ENCODE results near the gene ZG16B.
A peak's percentile ranks its signal among the peaks of the same experiment; 100 is the strongest.

Gene ZG16B

DNA sequence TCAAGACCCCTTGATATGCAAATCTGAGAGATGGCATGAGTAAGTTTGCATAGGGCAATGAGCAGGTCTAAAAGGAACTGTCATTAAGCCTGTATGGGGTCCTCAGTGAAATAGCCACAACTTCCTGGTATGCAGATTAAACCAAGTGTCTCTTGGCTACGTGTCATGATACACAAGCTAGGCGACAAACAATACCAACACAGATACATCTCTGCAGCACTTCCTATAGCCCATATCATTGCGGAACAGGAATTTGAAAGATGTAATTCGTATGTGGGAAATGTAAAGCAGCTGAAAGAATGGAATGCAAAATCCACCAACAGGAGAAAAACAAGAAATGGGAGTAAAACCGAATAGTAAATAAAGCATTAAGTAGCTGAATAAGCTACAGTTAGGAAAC, 15.0 kb downstream of the ZG16B start:
- Histone ChIP-seq H2AK5ac (ENCODE audit: low read length) (no peak overlapping the region), H3K4me1 (ENCODE audit: control insufficient read depth in 1 of 2, insufficient read depth in 2 of 2, low read length in 2 of 2) (no peaks in the 10 kb centered on the region), H3K4me3 (ENCODE audit: low read depth, low read length) (no peak overlapping the region)

GRCh38 chr16:2846511-2847310, 16.6 kb downstream of the ZG16B start:
- H3K36me3 ChIP-seq (ENCODE audit: control insufficient read depth in 1 of 2, insufficient read depth in 2 of 2, low read length in 2 of 2) = no peaks in the 10 kb centered on the region
- no peak overlapping the region for H3K23ac ChIP-seq (ENCODE audit: low read length)
- no peak overlapping the region for H2BK5ac ChIP-seq (ENCODE audit: low read depth, low read length, poor library complexity)
- H4K91ac ChIP-seq (ENCODE audit: low read depth, low read length) = no peak overlapping the region
- H2BK120ac ChIP-seq (ENCODE audit: insufficient read depth, low read length, poor library complexity) = no peak overlapping the region
- peaks cover 1% of the 10 kb centered on the region for H3K9me3 ChIP-seq (ENCODE audit: insufficient read depth, low read depth, low read length)
- H3K4me1 ChIP-seq (ENCODE audit: control insufficient read depth in 1 of 2, insufficient read depth in 2 of 2, low read length in 2 of 2) = no peaks in the 10 kb centered on the region
- H3K4ac ChIP-seq (ENCODE audit: low read depth, low read length) = no peak overlapping the region
- no peaks in the 10 kb centered on the region for H3K79me1 ChIP-seq (ENCODE audit: low read length)
- H3K14ac ChIP-seq (ENCODE audit: low read length) = no peak overlapping the region
- no peak overlapping the region for H2AFZ ChIP-seq (ENCODE audit: insufficient read depth, low read length, poor library complexity)
- WGBS (ENCODE audit: extremely low coverage, insufficient coverage, insufficient read length) = no CpG with 5 or more reads among the region's 3 CpGs
- no peak overlapping the region for H2AK5ac ChIP-seq (ENCODE audit: low read length)
- H3K18ac ChIP-seq (ENCODE audit: low read length) = no peak overlapping the region
- no peak overlapping the region for H2BK12ac ChIP-seq (ENCODE audit: low read length)
- DNase-seq = peak; percentile 80 to 92
- H4K12ac ChIP-seq (ENCODE audit: low read depth, low read length) = no peak overlapping the region
- H3K4me2 ChIP-seq (ENCODE audit: low read length) = no peak overlapping the region
- H3K9ac ChIP-seq (ENCODE audit: low read length) = no peak overlapping the region
- H4K8ac ChIP-seq (ENCODE audit: low read depth, low read length) = no peak overlapping the region
- no peaks in the 10 kb centered on the region for H3K79me2 ChIP-seq (ENCODE audit: control insufficient read depth, insufficient read depth, low read length, poor library complexity)
- no peak overlapping the region for H3K27ac ChIP-seq (ENCODE audit: low read depth, low read length)
- H3K4me3 ChIP-seq (ENCODE audit: low read depth, low read length) = no peak overlapping the region
- no peaks in the 10 kb centered on the region for H3K27me3 ChIP-seq (ENCODE audit: insufficient read depth, low read length)

More for the DNA sequence above, 15.0 kb downstream of the ZG16B start:
- Histone ChIP-seq H3K18ac (ENCODE audit: low read length) (no peak overlapping the region), H3K14ac (ENCODE audit: low read length) (no peak overlapping the region), H3K27me3 (ENCODE audit: insufficient read depth, low read length) (no peaks in the 10 kb centered on the region), H3K79me1 (ENCODE audit: low read length) (no peaks in the 10 kb centered on the region), H3K36me3 (ENCODE audit: control insufficient read depth in 1 of 2, insufficient read depth in 2 of 2, low read length in 2 of 2) (no peaks in the 10 kb centered on the region), H3K9me3 (ENCODE audit: insufficient read depth, low read depth, low read length) (peaks cover 1% of the 10 kb centered on the region), H3K79me2 (ENCODE audit: control insufficient read depth, insufficient read depth, low read length, poor library complexity) (no peaks in the 10 kb centered on the region), H3K4me2 (ENCODE audit: low read length) (no peak overlapping the region), H2BK12ac (ENCODE audit: low read length) (no peak overlapping the region), H3K27ac (ENCODE audit: low read depth, low read length) (no peak overlapping the region), H2AFZ (ENCODE audit: insufficient read depth, low read length, poor library complexity) (no peak overlapping the region), H2BK5ac (ENCODE audit: low read depth, low read length, poor library complexity) (no peak overlapping the region), H3K9ac (ENCODE audit: low read length) (no peak overlapping the region), H2BK120ac (ENCODE audit: insufficient read depth, low read length, poor library complexity) (no peak overlapping the region), H4K8ac (ENCODE audit: low read depth, low read length) (no peak overlapping the region), H3K23ac (ENCODE audit: low read length) (no peak overlapping the region), H4K91ac (ENCODE audit: low read depth, low read length) (no peak overlapping the region), H3K4ac (ENCODE audit: low read depth, low read length) (no peak overlapping the region), H4K12ac (ENCODE audit: low read depth, low read length) (no peak overlapping the region)
- peak; percentile 63 to 89 for DNase-seq
- no CpG with 5 or more reads among the region's 5 CpGs for WGBS (ENCODE audit: extremely low coverage, insufficient coverage, insufficient read length)

DNA sequence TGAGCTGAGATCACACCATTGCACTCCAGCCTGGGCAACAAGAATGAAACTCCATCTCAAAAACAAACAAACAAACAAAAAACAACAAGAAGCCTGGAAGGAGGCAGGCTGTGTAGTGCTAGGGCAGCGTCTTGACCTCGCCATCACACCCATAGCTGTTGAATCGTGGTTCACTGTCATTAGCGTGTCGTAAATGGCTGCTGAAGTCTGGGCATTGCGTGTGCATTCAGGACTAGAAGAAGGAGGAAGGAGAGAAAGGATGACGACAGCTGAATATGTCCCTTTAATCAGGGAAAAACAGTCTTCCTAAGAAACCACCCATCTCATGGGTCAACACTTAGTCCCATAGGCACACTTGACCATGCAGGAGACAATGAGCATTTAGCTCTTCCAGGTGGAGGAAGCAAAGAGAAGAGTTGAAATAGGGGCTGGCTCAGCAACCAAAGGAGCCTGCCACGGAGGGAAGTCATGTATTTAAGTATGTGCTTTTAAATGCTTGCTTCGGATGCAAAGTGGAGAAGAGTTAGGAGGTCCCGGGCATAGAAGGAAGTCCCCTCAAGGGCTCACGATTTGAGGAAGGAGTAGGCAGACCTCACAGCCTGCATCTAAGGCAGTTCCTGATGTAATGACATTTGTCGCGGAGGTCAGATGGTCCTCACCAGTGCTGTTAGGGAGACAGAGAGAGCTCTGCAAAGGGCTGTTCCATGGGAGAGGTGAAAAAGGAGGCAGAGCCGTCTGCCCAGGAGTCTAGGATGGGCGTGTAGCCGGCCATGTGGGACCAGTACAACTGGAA, 19.0 kb downstream of the ZG16B start:
- H3K14ac ChIP-seq (ENCODE audit: low read length) = no peak overlapping the region
- H3K4ac ChIP-seq (ENCODE audit: low read depth, low read length) = no peak overlapping the region
- no peaks in the 10 kb centered on the region for H3K27me3 ChIP-seq (ENCODE audit: insufficient read depth, low read length)
- no peak for DNase-seq
- no peak overlapping the region for H4K12ac ChIP-seq (ENCODE audit: low read depth, low read length)
- no peak overlapping the region for H2BK12ac ChIP-seq (ENCODE audit: low read length)
- no peak overlapping the region for H2AFZ ChIP-seq (ENCODE audit: insufficient read depth, low read length, poor library complexity)
- H2BK5ac ChIP-seq (ENCODE audit: low read depth, low read length, poor library complexity) = no peak overlapping the region
- no peak overlapping the region for H3K27ac ChIP-seq (ENCODE audit: low read depth, low read length)
- H3K4me2 ChIP-seq (ENCODE audit: low read length) = no peak overlapping the region
- H3K79me2 ChIP-seq (ENCODE audit: control insufficient read depth, insufficient read depth, low read length, poor library complexity) = no peaks in the 10 kb centered on the region
- no peak overlapping the region for H3K4me3 ChIP-seq (ENCODE audit: low read depth, low read length)
- no peaks in the 10 kb centered on the region for H3K79me1 ChIP-seq (ENCODE audit: low read length)
- H3K9ac ChIP-seq (ENCODE audit: low read length) = no peak overlapping the region
- no peak overlapping the region for H2BK120ac ChIP-seq (ENCODE audit: insufficient read depth, low read length, poor library complexity)
- H2AK5ac ChIP-seq (ENCODE audit: low read length) = no peak overlapping the region
- no CpG with 5 or more reads among the region's 16 CpGs for WGBS (ENCODE audit: extremely low coverage, insufficient coverage, insufficient read length)
- H3K36me3 ChIP-seq (ENCODE audit: control insufficient read depth in 1 of 2, insufficient read depth in 2 of 2, low read length in 2 of 2) = peaks cover 0 to 2% of the 10 kb centered on the region in 2 experiments
- no peak overlapping the region for H3K18ac ChIP-seq (ENCODE audit: low read length)
- H4K91ac ChIP-seq (ENCODE audit: low read depth, low read length) = no peak overlapping the region
- no peak overlapping the region for H4K8ac ChIP-seq (ENCODE audit: low read depth, low read length)
- H3K23ac ChIP-seq (ENCODE audit: low read length) = no peak overlapping the region
- no peaks in the 10 kb centered on the region for H3K9me3 ChIP-seq (ENCODE audit: insufficient read depth, low read depth, low read length)
- no peaks in the 10 kb centered on the region for H3K4me1 ChIP-seq (ENCODE audit: control insufficient read depth in 1 of 2, insufficient read depth in 2 of 2, low read length in 2 of 2)

DNA sequence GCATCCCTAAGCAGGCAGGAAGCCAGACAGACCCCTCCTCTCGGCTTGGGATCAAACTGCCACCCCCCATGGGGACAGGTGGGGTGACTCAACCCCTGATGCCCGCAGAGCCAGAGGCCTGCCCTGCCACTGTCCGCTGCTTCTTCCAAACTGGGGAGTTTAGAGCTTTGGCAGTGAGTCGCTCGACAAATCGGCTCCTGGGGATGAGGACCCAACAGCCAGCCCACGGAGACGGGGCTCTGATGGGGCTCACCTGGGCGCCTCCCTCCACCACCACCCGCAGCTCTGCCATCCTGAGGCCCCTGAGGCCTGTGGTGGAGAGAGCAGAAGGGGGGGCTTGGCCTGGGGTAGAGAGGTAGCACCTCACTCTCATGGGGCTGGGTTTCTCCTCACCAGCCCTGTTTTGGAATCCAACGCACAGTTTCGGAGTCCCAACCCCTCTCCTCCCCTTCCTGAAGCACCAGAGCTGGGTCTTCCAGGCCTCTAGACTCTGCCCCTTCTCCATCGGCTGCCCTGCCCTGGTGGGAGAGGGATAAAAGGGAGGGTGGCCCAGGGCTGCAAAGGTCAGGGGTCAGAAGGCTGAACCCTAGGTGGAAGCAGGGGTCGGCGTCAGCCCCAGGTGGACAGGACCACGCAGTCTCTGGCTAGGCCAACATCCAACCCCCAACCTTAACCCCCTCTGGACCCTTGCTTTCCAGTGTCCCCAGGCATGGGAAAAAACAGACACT, 22.1 kb downstream of the ZG16B start:
- H2BK5ac ChIP-seq (ENCODE audit: low read depth, low read length, poor library complexity) = no peak overlapping the region
- peaks cover 0 to under 1% of the 10 kb centered on the region in 2 experiments for H3K4me1 ChIP-seq (ENCODE audit: control insufficient read depth in 1 of 2, insufficient read depth in 2 of 2, low read length in 2 of 2)
- no peak overlapping the region for H2BK120ac ChIP-seq (ENCODE audit: insufficient read depth, low read length, poor library complexity)
- no peak overlapping the region for H3K4me2 ChIP-seq (ENCODE audit: low read length)
- H3K4me3 ChIP-seq (ENCODE audit: low read depth, low read length) = no peak overlapping the region
- no peaks in the 10 kb centered on the region for H3K79me2 ChIP-seq (ENCODE audit: control insufficient read depth, insufficient read depth, low read length, poor library complexity)
- no peak for DNase-seq
- no CpG with 5 or more reads among the region's 16 CpGs for WGBS (ENCODE audit: extremely low coverage, insufficient coverage, insufficient read length)
- no peak overlapping the region for H4K91ac ChIP-seq (ENCODE audit: low read depth, low read length)
- no peak overlapping the region for H2AK5ac ChIP-seq (ENCODE audit: low read length)
- H3K14ac ChIP-seq (ENCODE audit: low read length) = no peak overlapping the region
- H3K9ac ChIP-seq (ENCODE audit: low read length) = no peak overlapping the region
- H3K4ac ChIP-seq (ENCODE audit: low read depth, low read length) = no peak overlapping the region
- no peak overlapping the region for H2AFZ ChIP-seq (ENCODE audit: insufficient read depth, low read length, poor library complexity)
- no peak overlapping the region for H2BK12ac ChIP-seq (ENCODE audit: low read length)
- no peak overlapping the region for H4K8ac ChIP-seq (ENCODE audit: low read depth, low read length)
- H3K27me3 ChIP-seq (ENCODE audit: insufficient read depth, low read length) = no peaks in the 10 kb centered on the region
- no peak overlapping the region for H3K27ac ChIP-seq (ENCODE audit: low read depth, low read length)
- H3K23ac ChIP-seq (ENCODE audit: low read length) = no peak overlapping the region
- no peak overlapping the region for H4K12ac ChIP-seq (ENCODE audit: low read depth, low read length)
- H3K79me1 ChIP-seq (ENCODE audit: low read length) = no peaks in the 10 kb centered on the region
- H3K18ac ChIP-seq (ENCODE audit: low read length) = no peak overlapping the region
- peaks cover 0 to 2% of the 10 kb centered on the region in 2 experiments for H3K36me3 ChIP-seq (ENCODE audit: control insufficient read depth in 1 of 2, insufficient read depth in 2 of 2, low read length in 2 of 2)
- peaks cover 5% of the 10 kb centered on the region for H3K9me3 ChIP-seq (ENCODE audit: insufficient read depth, low read depth, low read length)
